Thyroid gland (tissue), 4 donors: ENCODE measurements around the gene ZNF184. TPM values are rescaled to one million over a fixed set of nuclear protein-coding genes. Genes with fewer than 3 reads are reported as not detected.

ENCODE experiments used
- DNase-seq, 2 donors: peaks; one replicate each; pipeline ENCODE4 v3.0.0-alpha.2; 2019
- H3K27ac ChIP-seq, 3 donors: fragments of 200-600 bp; sonication (generic); 1 replicate in 2 of 3; 2 replicates in 1 of 3; pipeline ENCODE4 v1.5.1; 2016 to 2019; ENCODE audit warnings: mild to moderate bottlenecking in 1 of 3, moderate library complexity in 1 of 3
- H3K27me3 ChIP-seq: fragments of 200-600 bp; sonication (generic); one replicate; pipeline ENCODE4 v1.5.1; 2019
- H3K36me3 ChIP-seq, 2 donors: fragments of 200-600 bp; sonication (generic); one replicate each; pipeline ENCODE4 v1.5.1; 2016 to 2019
- H3K4me1 ChIP-seq, 2 donors: fragments of 200-600 bp; sonication (generic); one replicate each; pipeline ENCODE4 v1.5.1; 2017 to 2019
- H3K4me3 ChIP-seq, 3 donors: fragments of 200-600 bp; sonication (generic); replicated peaks in 1 of 3; 1 replicate in 2 of 3; 2 replicates in 1 of 3; pipeline ENCODE4 v1.5.1; 2016; ENCODE audit warnings: mild to moderate bottlenecking in 1 of 3
- H3K9me3 ChIP-seq: fragments of 200-600 bp; sonication (generic); one replicate; pipeline ENCODE4 v1.5.1; 2017
- POLR2A ChIP-seq, 2 donors: fragments of 450-650 bp; IDR thresholded peaks; one replicate each; pipeline ENCODE4 v1.6.1; 2017; ENCODE audit warnings: antibody characterized with exemption in 2 of 2, mild to moderate bottlenecking in 2 of 2, moderate library complexity in 1 of 2
- WGBS, 2 donors: methylation state at CpG; one replicate each; pipeline ENCODE4 v1.1.5; 2017; 5-methylcytosine and 5-hydroxymethylcytosine counted together
- intact Hi-C: fragments of 100-400 bp; cut with DNase I; formaldehyde crosslinking; loops from one replicate; pipeline ENCODE4 v1.15.1; 2023
- total RNA-seq, 4 donors: library from RNA; depleted of rRNA; stranded (reverse); fragments of >200 nt; gene quantifications; one replicate each; pipeline ENCODE4 v1.2.3, GENCODE V29; 2016
- TF ChIP-seq, protein P1 (sequence below), 6 experiments: fragments of 200-600 bp in 3 of 6; fragments of 450-650 bp in 3 of 6; sonication (generic) in 3 of 6; IDR thresholded peaks; one replicate each; pipeline ENCODE4 v1.5.1; 2016 to 2019; ENCODE audit warnings: antibody characterized with exemption in 6 of 6, mild to moderate bottlenecking in 2 of 6, inconsistent platforms in 1 of 6, moderate library complexity in 1 of 6

The ZNF184 gene
- total RNA-seq, 4 donors from 2014 or later: 7.6 to 12.1 (median 10.9) TPM

DNA sequence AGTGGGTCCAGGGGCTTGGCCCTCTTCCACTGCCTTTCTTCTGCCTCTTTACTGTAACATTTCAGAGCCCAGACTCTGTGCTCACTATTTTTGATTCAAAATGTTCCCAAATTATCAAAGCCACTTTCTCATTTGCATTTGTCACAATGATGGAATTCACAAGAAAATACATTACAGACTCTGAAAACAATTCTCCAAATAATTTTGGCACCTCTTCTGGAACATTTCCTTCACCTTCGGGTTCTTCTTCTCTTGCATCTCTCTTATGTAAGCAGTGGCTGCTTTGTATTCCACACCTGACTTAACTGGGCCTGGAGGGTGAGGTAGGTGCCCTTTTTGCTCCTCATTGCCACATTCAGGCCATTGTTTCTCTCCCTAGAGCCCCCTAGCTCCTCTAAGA is 30.0 kb downstream of the ZNF184 start:
- Histone ChIP-seq H3K36me3 (no peaks in the 10 kb centered on the region), H3K4me3 (no peak overlapping the region), H3K27me3 (no peaks in the 10 kb centered on the region), H3K4me1 (no peaks in the 10 kb centered on the region), H3K9me3 (no peaks in the 10 kb centered on the region), H3K27ac (no peak overlapping the region)
- intact Hi-C loops: no loop called here
- 86 to 96% methylated on average over 1 of the region's 1 CpG for WGBS, 2 donors
- no peak for DNase-seq
- TF ChIP-seq POLR2A (IDR thresholded peaks at IDR 0.05): no peak
- TF ChIP-seq, protein P1, sequence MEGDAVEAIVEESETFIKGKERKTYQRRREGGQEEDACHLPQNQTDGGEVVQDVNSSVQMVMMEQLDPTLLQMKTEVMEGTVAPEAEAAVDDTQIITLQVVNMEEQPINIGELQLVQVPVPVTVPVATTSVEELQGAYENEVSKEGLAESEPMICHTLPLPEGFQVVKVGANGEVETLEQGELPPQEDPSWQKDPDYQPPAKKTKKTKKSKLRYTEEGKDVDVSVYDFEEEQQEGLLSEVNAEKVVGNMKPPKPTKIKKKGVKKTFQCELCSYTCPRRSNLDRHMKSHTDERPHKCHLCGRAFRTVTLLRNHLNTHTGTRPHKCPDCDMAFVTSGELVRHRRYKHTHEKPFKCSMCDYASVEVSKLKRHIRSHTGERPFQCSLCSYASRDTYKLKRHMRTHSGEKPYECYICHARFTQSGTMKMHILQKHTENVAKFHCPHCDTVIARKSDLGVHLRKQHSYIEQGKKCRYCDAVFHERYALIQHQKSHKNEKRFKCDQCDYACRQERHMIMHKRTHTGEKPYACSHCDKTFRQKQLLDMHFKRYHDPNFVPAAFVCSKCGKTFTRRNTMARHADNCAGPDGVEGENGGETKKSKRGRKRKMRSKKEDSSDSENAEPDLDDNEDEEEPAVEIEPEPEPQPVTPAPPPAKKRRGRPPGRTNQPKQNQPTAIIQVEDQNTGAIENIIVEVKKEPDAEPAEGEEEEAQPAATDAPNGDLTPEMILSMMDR (IDR thresholded peaks at IDR 0.05): no peak

DNA sequence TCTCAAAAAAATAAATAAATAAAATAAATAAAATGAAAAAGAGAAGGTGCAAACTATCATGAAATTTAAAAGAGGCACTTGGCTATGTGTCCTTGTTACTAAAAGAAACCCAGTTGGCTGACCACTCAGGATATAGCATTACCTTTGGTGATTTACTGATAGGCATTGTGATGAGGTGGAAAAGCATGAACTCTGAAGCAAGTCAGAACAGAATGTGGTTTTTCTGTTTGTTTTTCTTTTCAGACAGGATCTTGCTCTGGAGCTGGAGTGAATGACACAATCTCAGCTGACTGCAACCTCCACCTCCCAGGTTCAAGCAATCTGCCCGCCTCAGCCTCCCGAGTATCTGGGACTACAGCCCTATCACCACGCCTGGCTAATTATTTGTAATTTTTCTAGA is 31.9 kb downstream of the ZNF184 start:
- intact Hi-C loops: no loop called here
- Histone ChIP-seq H3K36me3 (no peaks in the 10 kb centered on the region), H3K27ac (no peak overlapping the region), H3K9me3 (no peaks in the 10 kb centered on the region), H3K27me3 (no peaks in the 10 kb centered on the region), H3K4me1 (no peaks in the 10 kb centered on the region), H3K4me3 (no peak overlapping the region)
- 98 to 99% methylated on average over 3 of the region's 3 CpGs for WGBS, 2 donors
- TF ChIP-seq POLR2A (IDR thresholded peaks at IDR 0.05): no peak
- TF ChIP-seq, protein P1 (IDR thresholded peaks at IDR 0.05): no peak
- DNase-seq: no peak

DNA sequence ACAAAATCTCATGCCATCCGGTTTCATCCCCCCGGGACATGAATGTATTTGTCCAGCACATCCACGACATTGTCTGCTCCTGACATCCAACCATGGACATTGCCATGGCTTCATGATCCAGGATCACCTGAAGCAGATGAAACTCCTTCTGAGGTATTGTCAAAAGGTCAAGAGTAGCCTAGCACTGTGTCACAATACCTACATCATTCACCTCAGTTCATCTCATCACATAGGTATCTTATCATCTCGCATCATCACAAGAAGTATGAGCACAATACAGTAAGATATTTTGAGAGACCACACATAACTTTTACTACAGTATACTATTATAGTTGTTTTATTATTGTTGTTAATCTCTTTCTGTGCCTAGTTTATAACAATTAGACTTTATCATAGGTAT is 33.5 kb downstream of the ZNF184 start:
- Histone ChIP-seq H3K27me3 (no peaks in the 10 kb centered on the region), H3K4me1 (no peaks in the 10 kb centered on the region), H3K4me3 (no peak overlapping the region), H3K9me3 (no peaks in the 10 kb centered on the region), H3K27ac (no peak overlapping the region), H3K36me3 (no peaks in the 10 kb centered on the region)
- TF ChIP-seq, protein P1 (IDR thresholded peaks at IDR 0.05): no peak
- no peak for TF ChIP-seq POLR2A (IDR thresholded peaks at IDR 0.05)
- DNase-seq: no peak
- intact Hi-C loops: no loop called here
- 93 to 96% methylated on average over 4 of the region's 4 CpGs for WGBS, 2 donors

DNA sequence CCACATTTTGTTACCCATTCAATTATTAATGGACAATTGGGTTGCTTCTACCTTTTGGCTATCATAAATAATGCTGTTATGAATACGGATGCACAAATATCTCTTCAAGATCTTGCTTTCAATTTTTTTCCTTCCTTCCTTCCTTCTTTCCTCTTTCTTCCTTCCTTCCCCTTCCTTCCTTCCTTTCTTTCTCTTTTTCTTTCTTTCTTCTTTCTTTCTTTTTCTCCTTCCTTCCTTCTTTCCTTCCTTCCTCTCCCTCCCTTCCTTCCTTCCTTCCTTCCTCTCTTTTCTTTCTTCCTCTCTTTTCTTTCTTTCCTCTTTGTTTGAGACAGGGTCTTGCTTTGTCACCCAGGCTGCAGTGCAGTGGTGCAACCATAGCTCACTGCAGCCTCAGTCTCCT is 39.2 kb downstream of the ZNF184 start:
- TF ChIP-seq POLR2A (IDR thresholded peaks at IDR 0.05): no peak
- TF ChIP-seq, protein P1 (IDR thresholded peaks at IDR 0.05): no peak
- WGBS, 2 donors: 83 to 93% methylated on average over 1 of the region's 1 CpG

DNA sequence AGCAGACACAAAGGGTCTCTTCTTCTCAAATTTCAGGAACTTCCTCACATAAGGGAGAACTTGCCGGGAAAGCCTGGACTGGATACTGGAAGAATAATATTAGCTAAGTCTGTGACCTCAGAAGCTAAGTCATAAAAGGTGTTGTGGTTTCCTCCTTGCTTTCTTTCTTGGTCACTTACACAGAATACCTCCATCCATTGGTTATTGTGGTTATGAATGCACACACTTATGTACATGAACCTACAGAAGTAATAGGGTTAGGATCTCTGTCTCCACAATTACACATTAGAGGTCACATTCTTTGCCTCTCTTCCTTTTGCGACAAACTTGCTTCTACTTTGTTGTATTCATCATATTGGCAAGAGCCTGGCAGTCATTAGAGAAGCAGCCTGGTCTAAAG is 43.9 kb downstream of the ZNF184 start:
- 85 to 86% methylated on average over 2 of the region's 2 CpGs for WGBS, 2 donors
- TF ChIP-seq POLR2A (IDR thresholded peaks at IDR 0.05): no peak
- TF ChIP-seq, protein P1 (IDR thresholded peaks at IDR 0.05): no peak

More for the DNA sequence above, 39.2 kb downstream of the ZNF184 start:
- Histone ChIP-seq H3K4me1 (no peaks in the 10 kb centered on the region), H3K36me3 (no peaks in the 10 kb centered on the region), H3K4me3 (no peak overlapping the region), H3K27ac (no peak overlapping the region), H3K9me3 (no peaks in the 10 kb centered on the region), H3K27me3 (no peaks in the 10 kb centered on the region)
- intact Hi-C loops: no loop called here
- DNase-seq: no peak

More for the DNA sequence above, 43.9 kb downstream of the ZNF184 start:
- no peaks in the 10 kb centered on the region for H3K4me1 ChIP-seq
- H3K27ac ChIP-seq: no peak overlapping the region
- H3K27me3 ChIP-seq: no peaks in the 10 kb centered on the region
- H3K9me3 ChIP-seq: no peaks in the 10 kb centered on the region
- intact Hi-C loops: no loop called here
- no peak for DNase-seq
- H3K4me3 ChIP-seq: no peak overlapping the region
- H3K36me3 ChIP-seq: no peaks in the 10 kb centered on the region
